B cell (primary cell): ENCODE measurements around the gene CCPG1.

Source experiments
- CTCF ChIP-seq: fragments of 200-600 bp; IDR thresholded peaks from one replicate; pipeline ENCODE4 v1.8.0; 2022; ENCODE audit warnings: antibody characterized with exemption, mild to moderate bottlenecking
- EZH2 ChIP-seq: IDR thresholded peaks from 2 replicates; pipeline ENCODE4 v1.6.1; 2012; ENCODE audit warnings: borderline replicate concordance, low read depth, mild to moderate bottlenecking, moderate library complexity, low read length; ENCODE audit not compliant: insufficient read depth, poor library complexity, severe bottlenecking

- TF ChIP-seq CTCF (no peak), EZH2 (no peak)
These were observed 13.5 kb downstream of the CCPG1 start for GRCh38 chr15:55394694-55395093.
